Measurements from ENCODE around the gene CTNNB1.
"Not testable (repeated sequence)": the region's sequence is repeated elsewhere in the genome, so short reads cannot be mapped to it uniquely, and the experiment has no call there.

Gene CTNNB1

GRCh38 chr3:41259449-41260062 lies 60.3 kb downstream of the CTNNB1 start:
- DNase-seq = no peak

- no peak for DNase-seq
Observed at GRCh38 chr3:41260063-41260450, 60.8 kb downstream of the CTNNB1 start.

GRCh38 chr3:41265011-41265545 lies 65.8 kb downstream of the CTNNB1 start:
- no peak for DNase-seq

- DNase-seq = no peak
Observed at GRCh38 chr3:41265823-41266273, 66.5 kb downstream of the CTNNB1 start.

GRCh38 chr3:41267975-41268640 lies 68.8 kb downstream of the CTNNB1 start:
- no peak for DNase-seq

GRCh38 chr3:41272667-41273066 lies 73.4 kb downstream of the CTNNB1 start:
- DNase-seq = no peak

GRCh38 chr3:41274944-41275668 lies 75.8 kb downstream of the CTNNB1 start:
- no peak for DNase-seq

- no peak for DNase-seq
Observed at GRCh38 chr3:41276191-41276590, 76.9 kb downstream of the CTNNB1 start.

GRCh38 chr3:41277790-41278465 lies 78.6 kb downstream of the CTNNB1 start:
- no peak for DNase-seq

GRCh38 chr3:41284934-41285333 lies 85.6 kb downstream of the CTNNB1 start:
- not testable (repeated sequence) for DNase-seq

- no peak for DNase-seq
Observed at GRCh38 chr3:41286305-41286704, 87.0 kb downstream of the CTNNB1 start.

GRCh38 chr3:41288785-41289184 lies 89.5 kb downstream of the CTNNB1 start:
- DNase-seq = no peak
